Mononuclear cell (primary cell): Measurements from ENCODE around the gene DGAT2. TPM values are rescaled to one million over a fixed set of nuclear protein-coding genes. Genes with fewer than 3 reads are reported as not detected.

ENCODE experiments used
- H3K27me3 ChIP-seq: 2 replicates; pipeline ENCODE4 v1.6.0; 2011; ENCODE audit warnings: low read length, control low read depth; ENCODE audit not compliant: insufficient read depth
- H3K4me1 ChIP-seq: 2 replicates; pipeline ENCODE4 v1.5.1; 2011; ENCODE audit warnings: mild to moderate bottlenecking, low read length, control low read depth; ENCODE audit not compliant: insufficient read depth
- H3K4me3 ChIP-seq: 2 replicates; pipeline ENCODE4 v1.5.1; 2011; ENCODE audit warnings: mild to moderate bottlenecking, low read length, moderate library complexity
- H3K9me3 ChIP-seq: 2 replicates; pipeline ENCODE4 v1.5.1; 2011; ENCODE audit warnings: low read depth, mild to moderate bottlenecking, control low read depth, low read length
- total RNA-seq: library from RNA; depleted of rRNA; stranded (reverse); fragments of >200 nt; gene quantifications from one replicate; pipeline ENCODE4 v1.2.3, GENCODE V29; 2012

The DGAT2 gene
- total RNA-seq, 1 donor: 5.5 TPM

GRCh38 chr11:75814677-75815344 lies 46.2 kb downstream of the DGAT2 start, which contains the start of gene UVRAG:
TSS of gene UVRAG (plus strand) at chr11:75815210. CDS start at chr11:75815408, 198 bp downstream.
- no peaks in the 10 kb centered on the region for H3K9me3 ChIP-seq
- H3K4me3 ChIP-seq: peak within 1 kb of the TSS; percentile 84
- peaks cover 62% of the 10 kb centered on the region for H3K4me1 ChIP-seq
- H3K27me3 ChIP-seq: no peaks in the 10 kb centered on the region

GRCh38 chr11:75815345-75816168 lies 47.0 kb downstream of the DGAT2 start:
- Histone ChIP-seq H3K4me1 (peaks cover 61% of the 10 kb centered on the region), H3K4me3 (peak overlapping the region; percentile 84)

GRCh38 chr11:75816561-75817239 lies 48.1 kb downstream of the DGAT2 start:
- Histone ChIP-seq H3K27me3 (no peaks in the 10 kb centered on the region), H3K9me3 (no peaks in the 10 kb centered on the region), H3K4me1 (peaks cover 61% of the 10 kb centered on the region), H3K4me3 (peak overlapping the region; percentile 84)

More at GRCh38 chr11:75815345-75816168, 47.0 kb downstream of the DGAT2 start:
- H3K27me3 ChIP-seq: no peaks in the 10 kb centered on the region
- no peaks in the 10 kb centered on the region for H3K9me3 ChIP-seq

- H3K27me3 ChIP-seq: no peaks in the 10 kb centered on the region
- peaks cover 88% of the 10 kb centered on the region for H3K4me1 ChIP-seq
- H3K9me3 ChIP-seq: no peaks in the 10 kb centered on the region
- no peak overlapping the region for H3K4me3 ChIP-seq
These were observed 52.1 kb downstream of the DGAT2 start for GRCh38 chr11:75820645-75821044.

- H3K27me3 ChIP-seq: no peaks in the 10 kb centered on the region
- H3K4me1 ChIP-seq: peaks cover 89% of the 10 kb centered on the region
- no peaks in the 10 kb centered on the region for H3K9me3 ChIP-seq
- no peak overlapping the region for H3K4me3 ChIP-seq
These were observed 52.6 kb downstream of the DGAT2 start for GRCh38 chr11:75821202-75821601.

- no peak overlapping the region for H3K4me3 ChIP-seq
- peaks cover 89% of the 10 kb centered on the region for H3K4me1 ChIP-seq
- H3K27me3 ChIP-seq: no peaks in the 10 kb centered on the region
- H3K9me3 ChIP-seq: no peaks in the 10 kb centered on the region
These were observed 54.0 kb downstream of the DGAT2 start for GRCh38 chr11:75822541-75822940.

- Histone ChIP-seq H3K9me3 (no peaks in the 10 kb centered on the region), H3K27me3 (no peaks in the 10 kb centered on the region), H3K4me1 (peaks cover 85% of the 10 kb centered on the region), H3K4me3 (no peak overlapping the region)
These were observed 54.8 kb downstream of the DGAT2 start for GRCh38 chr11:75823415-75823814.

GRCh38 chr11:75823946-75824345 lies 55.4 kb downstream of the DGAT2 start:
- Histone ChIP-seq H3K27me3 (no peaks in the 10 kb centered on the region), H3K4me1 (peaks cover 83% of the 10 kb centered on the region), H3K9me3 (no peaks in the 10 kb centered on the region), H3K4me3 (no peak overlapping the region)

- Histone ChIP-seq H3K27me3 (no peaks in the 10 kb centered on the region), H3K4me1 (peaks cover 60% of the 10 kb centered on the region), H3K9me3 (no peaks in the 10 kb centered on the region), H3K4me3 (no peak overlapping the region)
These were observed 58.1 kb downstream of the DGAT2 start for GRCh38 chr11:75826461-75827230.

- Histone ChIP-seq H3K27me3 (no peaks in the 10 kb centered on the region), H3K4me1 (peaks cover 51% of the 10 kb centered on the region), H3K4me3 (no peak overlapping the region), H3K9me3 (no peaks in the 10 kb centered on the region)
These were observed 59.0 kb downstream of the DGAT2 start for GRCh38 chr11:75827562-75827961.

- H3K4me1 ChIP-seq: peaks cover 28% of the 10 kb centered on the region
- no peaks in the 10 kb centered on the region for H3K9me3 ChIP-seq
- H3K4me3 ChIP-seq: no peak overlapping the region
- H3K27me3 ChIP-seq: no peaks in the 10 kb centered on the region
These were observed 63.4 kb downstream of the DGAT2 start for GRCh38 chr11:75831915-75832502.

- Histone ChIP-seq H3K4me3 (no peak overlapping the region), H3K4me1 (peaks cover 33% of the 10 kb centered on the region), H3K9me3 (no peaks in the 10 kb centered on the region), H3K27me3 (no peaks in the 10 kb centered on the region)
These were observed 66.2 kb downstream of the DGAT2 start for GRCh38 chr11:75834728-75835127.

- H3K4me1 ChIP-seq: peaks cover 33% of the 10 kb centered on the region
These were observed 67.8 kb downstream of the DGAT2 start for GRCh38 chr11:75836417-75836816.

GRCh38 chr11:75839851-75840250 lies 71.3 kb downstream of the DGAT2 start:
- Histone ChIP-seq H3K4me1 (peaks cover 30% of the 10 kb centered on the region), H3K4me3 (no peak overlapping the region), H3K9me3 (no peaks in the 10 kb centered on the region), H3K27me3 (no peaks in the 10 kb centered on the region)

More at GRCh38 chr11:75836417-75836816, 67.8 kb downstream of the DGAT2 start:
- H3K27me3 ChIP-seq: no peaks in the 10 kb centered on the region
- no peak overlapping the region for H3K4me3 ChIP-seq
- no peaks in the 10 kb centered on the region for H3K9me3 ChIP-seq
